NCI-H524 treated with DMSO at 0.1 percent for 48 hours (cell line): ENCODE data around the gene OR4D5.

ENCODE experiments used
- DNase-seq: peaks from one replicate; lab custom pipeline; 2025; lab: John Stamatoyannopoulos, UW

Gene OR4D5

DNA sequence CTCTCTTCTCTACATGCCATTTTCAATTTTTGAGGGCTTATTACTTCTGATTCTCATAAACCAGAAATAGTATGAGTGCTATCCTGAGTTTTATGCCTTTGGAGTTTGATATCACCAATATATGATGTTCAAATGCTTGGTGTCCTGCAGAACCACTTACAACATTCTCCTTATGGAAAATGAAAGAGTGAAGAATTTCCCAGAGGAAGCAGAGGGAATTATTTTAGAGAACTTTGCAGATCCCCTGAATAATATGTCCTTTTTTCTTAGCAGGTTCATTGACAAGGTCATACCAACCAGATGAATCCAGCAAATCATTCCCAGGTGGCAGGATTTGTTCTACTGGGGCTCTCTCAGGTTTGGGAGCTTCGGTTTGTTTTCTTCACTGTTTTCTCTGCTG is at the start of gene OR4D5:
TSS of gene OR4D5 (plus strand) at position 301 of the 400 bp plus-strand sequence. CDS start at position 301, 0 bp downstream.
- DNase-seq, result no peak

DNA sequence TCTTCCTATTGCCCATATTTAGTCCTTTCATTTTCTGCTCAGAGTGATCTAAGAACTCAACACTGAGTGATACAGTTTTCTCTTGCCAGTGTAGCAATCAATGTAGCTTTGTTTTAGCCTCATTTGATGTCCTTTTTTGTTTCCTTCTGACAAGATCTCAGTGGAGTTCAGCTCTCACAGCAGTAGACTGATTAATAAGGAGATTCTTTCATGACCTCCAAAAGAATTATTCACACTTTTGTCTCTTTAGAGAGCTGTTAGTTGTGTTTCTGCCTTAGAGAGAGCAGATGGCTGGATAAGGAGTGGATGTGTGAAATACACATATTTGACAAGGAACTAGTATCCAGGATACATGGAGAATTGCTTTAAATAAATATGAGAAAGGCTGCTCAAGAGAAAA is 47.4 kb upstream of the OR4D5 start:
- DNase-seq, result no peak

DNA sequence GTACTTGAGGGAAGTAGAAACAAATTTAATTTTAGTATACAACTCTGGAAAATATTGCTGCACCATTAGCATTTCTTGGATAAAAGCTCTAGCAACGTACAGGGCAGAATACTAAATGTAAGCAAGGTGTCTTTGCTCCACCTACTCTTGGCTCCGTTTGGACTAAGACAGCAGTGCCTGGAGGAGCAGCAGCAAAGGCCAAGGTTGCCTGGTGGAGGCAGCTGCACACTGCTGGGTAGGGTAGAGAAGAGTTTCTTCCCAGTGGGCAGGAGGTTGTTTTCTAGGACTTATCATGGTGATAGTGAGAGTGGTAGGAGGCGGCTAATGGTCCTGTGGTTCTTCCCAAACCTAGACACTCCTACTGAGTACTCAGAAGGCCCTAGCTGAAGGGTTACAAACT is 39.6 kb upstream of the OR4D5 start:
- DNase-seq, result no peak

DNA sequence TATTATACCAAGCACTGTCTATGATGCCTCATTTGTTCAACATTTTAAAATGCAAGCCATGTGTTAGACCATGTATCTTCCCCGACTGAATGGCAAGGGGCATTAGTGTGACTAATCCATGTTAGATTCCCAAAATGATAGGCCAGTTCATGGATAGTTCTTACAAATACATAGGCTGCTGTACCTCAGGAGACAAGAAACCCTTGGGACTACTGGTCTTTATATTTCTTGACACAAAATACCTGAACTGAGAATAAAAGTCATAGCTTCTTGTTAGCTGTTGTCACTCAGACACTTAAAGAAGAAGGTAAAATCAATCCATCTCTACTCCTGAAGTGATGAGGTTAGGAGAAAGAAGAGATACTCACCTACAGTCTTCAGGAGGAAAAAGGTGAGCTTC is 37.5 kb upstream of the OR4D5 start, which contains the start of gene OR8D4:
TSS of gene OR8D4 (plus strand) at position 301 of the 400 bp plus-strand sequence. CDS start 4,265 bp downstream, outside the sequence.
- DNase-seq, result no peak

DNA sequence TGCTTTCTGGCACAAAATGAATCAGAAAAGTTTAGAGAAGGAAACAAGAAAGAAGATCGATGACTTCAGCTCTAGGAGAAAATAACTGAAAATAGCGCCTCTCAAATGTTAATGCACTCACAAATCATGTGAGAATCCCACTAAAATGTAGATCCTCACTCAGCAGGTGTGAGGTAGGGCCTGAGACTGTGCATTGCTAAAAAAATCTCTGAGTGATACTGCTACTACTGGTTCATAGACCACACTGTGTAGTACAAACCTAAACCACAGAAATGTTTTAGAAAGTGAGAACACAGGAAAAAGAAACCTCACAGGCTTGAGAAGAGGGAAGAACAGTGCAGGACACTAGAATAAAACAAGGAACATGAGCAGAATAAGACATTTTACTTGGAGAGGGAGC is 35.5 kb upstream of the OR4D5 start:
- no peak for DNase-seq

DNA sequence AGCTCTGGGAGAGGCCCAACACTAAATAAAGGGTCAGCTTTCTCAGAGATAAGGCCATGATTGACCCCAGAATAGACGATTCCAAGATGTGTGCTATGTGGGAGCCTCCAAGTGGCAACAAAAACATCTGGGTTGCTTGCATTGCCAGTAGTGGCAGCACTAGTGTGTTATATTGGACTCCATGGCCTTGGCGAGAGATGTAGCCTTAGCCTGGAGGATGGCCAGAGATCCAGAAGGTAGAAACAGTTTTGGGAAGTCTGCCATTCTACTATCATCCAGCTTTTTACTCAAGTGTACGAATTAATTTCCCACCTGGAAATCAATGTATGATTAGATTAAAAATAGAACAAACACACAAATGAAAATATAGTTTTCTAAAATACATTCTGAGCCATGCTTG is 34.5 kb upstream of the OR4D5 start:
- DNase-seq, result no peak

DNA sequence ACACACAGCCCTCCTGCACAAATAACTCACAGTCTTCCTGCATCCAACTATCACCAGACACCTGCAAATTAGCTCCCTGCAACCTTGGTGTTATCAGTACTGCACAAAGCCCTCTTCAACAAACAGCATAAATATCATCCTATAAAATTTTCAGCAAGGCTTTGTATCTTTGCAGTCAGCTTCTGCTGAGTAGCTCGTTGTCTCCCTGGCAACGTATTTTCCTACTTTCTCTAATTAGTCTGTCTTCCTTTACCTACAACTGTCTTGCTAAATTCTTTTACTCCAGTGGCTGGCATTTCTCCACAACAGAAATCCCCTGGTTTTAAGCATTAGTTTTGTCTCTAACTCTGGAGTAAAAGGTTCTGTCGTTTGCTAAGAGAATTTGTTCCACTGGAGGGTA is 33.6 kb upstream of the OR4D5 start:
- no peak for DNase-seq

DNA sequence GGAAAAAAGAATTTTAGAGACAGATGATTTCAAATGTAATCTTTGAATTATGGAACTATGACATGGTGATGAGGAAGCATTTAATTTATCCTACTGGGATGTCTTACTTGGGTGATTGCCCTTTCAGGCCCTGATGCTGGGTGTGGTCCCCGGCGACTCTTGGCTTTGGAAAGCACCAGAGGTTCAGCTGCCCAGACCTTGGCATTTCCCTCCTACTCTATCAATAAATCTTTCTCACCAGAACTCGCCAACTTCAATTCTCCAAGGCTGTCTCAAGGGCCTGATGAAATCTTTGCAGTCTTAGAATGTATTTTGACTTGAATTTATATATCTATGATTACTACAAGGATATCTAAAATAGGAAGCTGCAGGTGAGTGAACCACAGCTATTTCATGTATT is 18.5 kb upstream of the OR4D5 start:
- DNase-seq, result no peak

DNA sequence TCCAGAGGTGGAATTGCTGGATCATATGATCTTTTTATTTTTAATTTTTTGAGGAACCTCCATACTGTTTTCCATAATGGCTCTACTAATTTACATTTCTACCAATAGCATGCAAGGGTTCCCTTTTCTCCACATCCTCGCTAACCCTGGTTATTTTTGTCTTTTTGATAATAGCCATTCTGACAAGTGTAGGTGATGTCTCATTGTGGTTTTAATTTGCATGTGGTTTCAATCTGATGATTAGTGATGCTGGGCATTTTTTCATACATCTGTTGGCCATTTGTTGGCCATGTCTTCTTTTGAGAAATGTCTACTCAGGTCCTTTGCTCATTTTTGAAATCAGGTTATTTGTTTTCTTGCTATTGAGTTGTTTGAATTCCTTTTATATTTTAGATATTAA is 15.4 kb upstream of the OR4D5 start:
- no peak for DNase-seq

DNA sequence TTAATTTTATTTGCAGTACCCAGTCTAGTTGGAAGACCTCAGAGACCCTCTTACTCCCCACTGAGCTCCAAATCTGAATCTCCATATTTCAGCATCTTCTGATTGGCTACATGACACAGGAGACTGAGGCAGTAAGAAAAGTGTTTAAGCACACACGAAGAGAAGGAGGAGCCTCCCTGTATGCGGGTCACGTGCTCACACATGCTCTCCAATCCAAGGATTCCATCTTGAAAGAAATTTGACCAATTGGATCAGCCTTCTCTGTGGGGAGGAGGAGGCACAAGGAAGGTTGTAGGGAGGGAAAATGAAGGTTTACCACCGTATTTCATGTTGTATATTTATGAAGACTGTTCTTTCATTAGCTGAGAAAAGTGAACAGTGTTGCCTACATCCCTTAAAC is 3.0 kb downstream of the OR4D5 start:
- no peak for DNase-seq

DNA sequence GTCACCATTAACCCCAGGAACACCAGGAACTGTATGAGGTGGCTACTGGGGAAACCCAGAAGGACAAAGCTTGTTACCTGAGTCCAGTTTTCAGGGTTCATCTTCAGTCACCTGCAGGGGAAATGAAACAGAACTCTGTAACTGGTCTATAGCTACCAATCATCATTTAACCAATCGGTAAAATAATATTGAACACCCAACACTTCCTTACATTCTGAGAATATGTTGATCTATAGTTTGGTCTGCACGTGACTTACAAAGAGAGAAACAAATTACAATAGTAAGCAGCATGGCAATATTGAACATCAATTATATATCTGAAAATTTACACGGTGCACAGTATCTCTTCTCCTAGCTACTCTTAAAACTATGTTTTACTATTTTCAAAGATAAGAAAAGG is 4.3 kb downstream of the OR4D5 start, which contains the start of gene OR6T1:
TSS of gene OR6T1 (minus strand) at position 101 of the 400 bp plus-strand sequence. CDS start at position 101, 0 bp downstream.
- no peak for DNase-seq

DNA sequence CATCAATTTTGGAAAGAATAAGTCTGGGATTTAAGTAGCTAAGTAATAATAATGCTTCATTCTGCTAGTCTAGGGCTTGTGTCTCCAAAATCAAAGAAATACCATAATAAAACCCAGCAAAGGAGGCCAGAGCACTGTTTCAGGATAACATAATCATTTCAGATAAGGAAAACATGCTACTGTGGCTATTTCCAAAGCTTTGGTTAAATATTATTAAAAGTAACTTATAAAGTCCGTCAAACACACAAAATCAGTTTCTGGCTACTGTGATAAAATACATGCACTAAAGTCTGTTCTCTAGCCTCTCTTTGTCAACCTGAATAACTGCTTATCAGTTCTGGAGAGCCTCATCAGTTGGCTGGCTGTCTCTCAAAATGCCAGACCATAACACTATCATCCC is 5.7 kb downstream of the OR4D5 start:
- DNase-seq, result no peak

DNA sequence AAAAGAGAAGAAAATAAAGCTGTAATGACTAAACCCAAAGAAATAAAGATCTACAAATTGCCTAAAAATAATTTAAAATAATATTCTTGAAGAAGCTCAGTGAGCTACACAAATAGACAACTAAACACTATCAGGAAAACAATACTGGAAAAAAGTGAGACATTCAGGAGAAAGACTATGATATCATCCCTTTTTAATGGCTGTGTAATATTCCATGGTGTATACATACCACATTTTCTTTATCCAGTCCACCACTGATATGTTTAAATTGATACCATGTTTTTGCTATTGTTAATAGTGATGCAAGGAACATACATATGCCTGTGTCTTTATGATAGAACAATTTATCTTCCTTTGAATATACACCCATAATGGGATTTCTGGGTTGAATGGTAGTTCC is 17.3 kb downstream of the OR4D5 start:
- no peak for DNase-seq

DNA sequence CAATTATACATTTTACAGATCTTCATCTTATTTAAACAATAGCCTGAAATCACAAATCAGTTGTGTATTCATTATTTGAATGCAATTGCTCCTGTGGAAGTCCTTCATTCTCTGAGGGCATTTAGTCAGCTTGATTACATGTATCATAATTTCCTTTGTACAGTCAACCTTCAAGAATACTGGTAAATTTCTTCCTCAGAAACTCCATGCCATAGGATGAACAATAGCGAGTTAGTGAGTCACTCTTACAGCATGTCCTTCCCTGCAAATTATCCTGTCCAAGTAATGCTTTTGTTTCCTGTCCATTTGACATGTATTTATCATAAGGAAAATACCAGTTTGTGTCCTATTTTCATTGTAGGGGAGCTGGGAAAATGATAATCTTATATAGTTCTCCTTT is 34.4 kb downstream of the OR4D5 start:
- DNase-seq, result no peak

DNA sequence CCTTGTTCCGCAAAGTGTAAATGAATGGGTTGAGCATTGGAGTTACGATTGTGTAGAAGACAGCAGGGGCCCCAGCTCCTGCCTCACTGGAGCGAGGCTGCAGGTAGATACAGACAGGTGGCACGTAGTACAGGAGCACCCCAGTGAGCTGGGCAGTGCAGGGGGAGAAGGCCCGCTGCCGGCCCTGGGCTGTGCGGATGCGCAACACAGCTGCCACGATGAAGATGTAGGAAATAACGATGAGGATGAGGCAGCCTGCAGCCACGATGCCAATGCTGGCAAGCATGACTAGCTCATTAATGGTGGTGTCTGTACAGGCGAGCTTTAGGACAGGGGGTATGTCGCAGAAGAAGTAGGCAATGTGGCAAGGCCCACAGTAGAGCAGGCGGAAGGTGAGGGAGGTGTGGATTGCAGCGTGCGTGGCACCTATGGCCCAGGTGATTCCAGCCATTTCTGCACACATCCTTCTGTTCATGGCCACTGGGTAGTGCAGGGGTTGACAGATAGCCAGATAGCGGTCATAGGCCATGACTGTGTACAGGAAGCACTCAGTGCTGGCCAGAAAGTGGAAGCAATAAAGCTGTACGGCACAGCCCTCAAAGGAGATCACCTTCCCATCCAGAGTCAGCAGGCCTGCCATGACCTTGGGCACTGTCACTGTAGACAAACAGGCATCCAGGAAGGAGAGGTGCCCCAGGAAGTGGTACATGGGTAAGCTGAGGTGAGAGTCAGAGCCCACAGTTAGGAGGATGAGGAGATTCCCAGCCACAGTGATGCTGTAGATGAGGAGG is 37.5 kb downstream of the OR4D5 start:
- DNase-seq, result no peak

DNA sequence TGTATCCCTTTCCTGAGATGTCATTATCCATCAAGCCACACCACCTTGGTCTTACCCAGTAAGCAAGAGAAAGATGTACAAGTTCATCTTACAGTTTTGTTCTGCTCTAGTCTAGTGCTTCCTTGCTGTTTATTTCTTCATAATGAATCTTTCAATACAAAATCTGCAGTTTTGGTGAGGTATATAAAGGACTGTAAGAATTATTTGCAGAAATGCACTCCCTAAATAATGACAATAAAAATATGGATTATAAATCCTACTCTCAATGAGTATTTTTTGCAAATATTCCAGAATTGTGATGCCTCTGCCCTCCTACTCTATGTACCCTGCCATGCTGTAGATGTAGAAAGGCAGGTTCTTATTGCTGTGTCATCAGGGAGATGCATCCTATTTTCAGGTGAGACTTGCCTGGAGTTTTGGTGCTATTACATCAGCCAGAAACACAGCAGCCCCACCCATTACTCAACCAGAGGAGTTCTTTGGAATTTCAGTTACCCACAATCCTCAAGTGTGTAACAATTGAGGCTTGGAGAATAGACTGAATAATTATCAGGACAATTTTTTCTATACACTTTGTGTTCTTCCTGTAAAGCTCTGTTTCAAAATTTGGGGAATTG is 38.4 kb downstream of the OR4D5 start, which contains the start of gene OR10S1:
TSS of gene OR10S1 (minus strand) at position 51 of the 617 bp plus-strand sequence. CDS start 117 bp downstream, outside the sequence.
- no peak for DNase-seq

DNA sequence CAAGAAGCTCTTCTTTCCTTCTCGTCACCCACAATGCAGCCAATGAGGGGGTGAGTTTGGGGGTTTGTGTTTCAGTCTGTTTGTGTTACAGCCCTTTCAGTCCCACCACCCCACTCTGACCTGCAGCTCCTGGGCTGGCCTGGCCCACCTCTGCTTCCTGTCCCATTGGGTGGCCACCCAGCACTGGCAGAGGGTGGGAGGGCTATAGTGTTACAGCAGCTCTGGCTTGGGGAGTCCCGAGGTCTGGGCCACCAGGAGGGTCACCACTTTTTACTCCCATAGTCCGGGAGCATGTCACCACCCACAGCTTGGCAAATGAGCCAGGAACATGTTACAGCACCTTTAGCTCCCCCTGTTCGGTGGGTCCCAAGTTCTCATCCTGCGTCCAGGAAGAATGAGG is 39.9 kb downstream of the OR4D5 start:
- no peak for DNase-seq
